WTC11 (cell line): ENCODE data around the gene MFGE8. TPM values are rescaled to one million over a fixed set of nuclear protein-coding genes. Genes with fewer than 3 reads are reported as not detected.
A peak's percentile ranks its signal among the peaks of the same experiment; 100 is the strongest.

Experiments
- ATAC-seq: fragments of 200-7000 bp; cut with Tn5 transposase; 2 replicates; pipeline ENCODE4 v1.10.0; 2021; ENCODE audit warnings: mild to moderate bottlenecking, moderate library complexity
- CTCF ChIA-PET: fragments of 300-600 bp; sonication (Branson Sonifier 250); formaldehyde crosslinking; loops from one replicate; lab custom pipeline; 2021; ENCODE audit warnings: antibody characterized with exemption; lab: Charles Lee
- POLR2A ChIA-PET: fragments of 350-600 bp; sonication (Branson Sonifier 250); formaldehyde crosslinking; loops from one replicate; lab custom pipeline; 2021; ENCODE audit warnings: antibody characterized with exemption; lab: Charles Lee
- DNase-seq: peaks from one replicate; pipeline ENCODE4 v3.0.0; 2021; ENCODE audit warnings: low spot score
- H3K27ac Mint-ChIP-seq: 2 replicates; pipeline ENCODE4 v1.8.0; 2021; ENCODE audit warnings: mixed read lengths
- H3K27me3 Mint-ChIP-seq: 2 replicates; pipeline ENCODE4 v1.8.0; 2021; ENCODE audit warnings: low read depth, mild to moderate bottlenecking, moderate library complexity, mixed read lengths
- H3K36me3 Mint-ChIP-seq: 2 replicates; pipeline ENCODE4 v1.8.0; 2021; ENCODE audit warnings: mixed read lengths
- H3K4me1 Mint-ChIP-seq: 2 replicates; pipeline ENCODE4 v1.8.0; 2022; ENCODE audit warnings: mixed read lengths
- H3K4me3 Mint-ChIP-seq: 2 replicates; pipeline ENCODE4 v1.8.0; 2021; ENCODE audit warnings: mild to moderate bottlenecking, moderate library complexity, mixed read lengths
- H3K9me3 Mint-ChIP-seq: 2 replicates; pipeline ENCODE4 v1.8.0; 2021; ENCODE audit warnings: mixed read lengths
- ATF1 ChIP-seq: sonication (generic); formaldehyde crosslinking; IDR thresholded peaks from 2 replicates; pipeline ENCODE4 v1.8.1; 2023; ENCODE audit warnings: mild to moderate bottlenecking, moderate library complexity, missing genetic modification reagents
- ATF2 ChIP-seq: sonication (generic); formaldehyde crosslinking; IDR thresholded peaks from 2 replicates; pipeline ENCODE4 v1.8.1; 2022; ENCODE audit warnings: low read depth, missing genetic modification reagents, borderline replicate concordance
- ATF6 ChIP-seq: sonication (generic); formaldehyde crosslinking; IDR thresholded peaks from 2 replicates; pipeline ENCODE4 v1.8.1; 2023; ENCODE audit warnings: mild to moderate bottlenecking, missing genetic modification reagents
- CBFB ChIP-seq: sonication (generic); formaldehyde crosslinking; IDR thresholded peaks from 2 replicates; pipeline ENCODE4 v1.8.1; 2022; ENCODE audit warnings: mild to moderate bottlenecking, low read depth, missing genetic modification reagents
- ERG ChIP-seq: fragments of 250-450 bp; sonication (Bioruptor Pico); IDR thresholded peaks from 2 replicates; pipeline ENCODE4 v1.8.0; 2021; ENCODE audit warnings: mild to moderate bottlenecking
- HMGA2 ChIP-seq: fragments of 250-450 bp; sonication (Bioruptor Pico); IDR thresholded peaks from 2 replicates; pipeline ENCODE4 v1.4.0; 2021; ENCODE audit warnings: mild to moderate bottlenecking, moderate library complexity
- IRF1 ChIP-seq: sonication (generic); formaldehyde crosslinking; IDR thresholded peaks from 2 replicates; pipeline ENCODE4 v1.8.0; 2023; ENCODE audit warnings: missing genetic modification reagents
- MYBL2 ChIP-seq: sonication (generic); formaldehyde crosslinking; IDR thresholded peaks from 2 replicates; pipeline ENCODE4 v1.8.1; 2023; ENCODE audit warnings: mild to moderate bottlenecking, moderate library complexity, missing genetic modification reagents
- NR3C1 ChIP-seq: sonication (generic); formaldehyde crosslinking; conservative IDR thresholded peaks from 2 replicates; pipeline ENCODE4 v1.8.1; 2023; ENCODE audit warnings: low read depth, mild to moderate bottlenecking, missing genetic modification reagents
- PREB ChIP-seq: sonication (generic); formaldehyde crosslinking; IDR thresholded peaks from 2 replicates; pipeline ENCODE4 v1.8.1; 2022; ENCODE audit warnings: mild to moderate bottlenecking, missing genetic modification reagents, moderate library complexity, borderline replicate concordance
- RELA ChIP-seq: sonication (generic); formaldehyde crosslinking; IDR thresholded peaks from 2 replicates; pipeline ENCODE4 v1.8.1; 2022; ENCODE audit warnings: missing genetic modification reagents, mild to moderate bottlenecking, borderline replicate concordance
- SOX15 ChIP-seq: fragments of 250-450 bp; sonication (Bioruptor Pico); IDR thresholded peaks from 2 replicates; pipeline ENCODE4 v1.9.0; 2021; ENCODE audit warnings: mild to moderate bottlenecking
- TP53 ChIP-seq: sonication (generic); formaldehyde crosslinking; IDR thresholded peaks from 2 replicates; pipeline ENCODE4 v1.8.1; 2023; ENCODE audit warnings: mild to moderate bottlenecking, missing genetic modification reagents
- ZMAT4 ChIP-seq: fragments of 250-450 bp; sonication (Bioruptor Pico); IDR thresholded peaks from 2 replicates; pipeline ENCODE4 v1.9.0; 2021; ENCODE audit warnings: mild to moderate bottlenecking
- total RNA-seq: library from RNA; stranded (reverse); gene quantifications from 3 replicates; pipeline ENCODE4 v1.2.3, GENCODE V29; 2021

MFGE8 gene
- total RNA-seq, 1 experiment from 2014 or later = 719 TPM

- TF ChIP-seq ZMAT4 (CRISPR knock-in tag) (no peak), ATF6 (no peak), PREB (no peak), TP53 (CRISPR knock-in tag) (no peak), RELA (CRISPR knock-in tag) (no peak)
These were observed 37.5 kb upstream of the MFGE8 start (continued) for GRCh38 chr15:88950600-88951160.

GRCh38 chr15:88949734-88950400 is 36.7 kb upstream of the MFGE8 start:
- ChIA-PET POLR2A (no interaction called here), CTCF (interaction anchor here (1.7 kb wide), 1 partner anchor 45 kb away, joined by 5 read pairs; no protein-coding TSS in a partner anchor)
- TF ChIP-seq ATF1 (CRISPR knock-in tag) (no peak), CBFB (no peak), MYBL2 (CRISPR knock-in tag) (no peak), NR3C1 (CRISPR knock-in tag) (no peak), IRF1 (CRISPR knock-in tag) (no peak), ZMAT4 (CRISPR knock-in tag) (no peak), ATF2 (CRISPR knock-in tag) (no peak), HMGA2 (no peak), SOX15 (CRISPR knock-in tag) (no peak)
- peaks cover 41% of the 10 kb centered on the region for H3K4me1 Mint-ChIP-seq
- peaks cover 11% of the 10 kb centered on the region for H3K9me3 Mint-ChIP-seq
- ATAC-seq (no peak), DNase-seq (no peak)
- H3K27ac Mint-ChIP-seq = no peak overlapping the region
- peaks cover 9% of the 10 kb centered on the region for H3K36me3 Mint-ChIP-seq
- no peak overlapping the region for H3K4me3 Mint-ChIP-seq
- peaks cover 4% of the 10 kb centered on the region; the same call in 1 of the 2 replicates for H3K27me3 Mint-ChIP-seq

- H3K4me3 Mint-ChIP-seq = no peak overlapping the region
- H3K9me3 Mint-ChIP-seq = peaks cover 27% of the 10 kb centered on the region
- H3K4me1 Mint-ChIP-seq = peaks cover 49% of the 10 kb centered on the region
- H3K27ac Mint-ChIP-seq = peak overlapping the region; percentile 42; the same call in 1 of the 2 replicates
- ATAC-seq = no peak
- DNase-seq = no peak
- ChIA-PET POLR2A (interaction anchor here (1.0 kb wide), 1 partner anchor 59 kb away, joined by 3 read pairs; no protein-coding TSS in a partner anchor), CTCF (interaction anchor here (0.6 to 1.4 kb wide), 5 partner anchors 23 to 62 kb away, joined by 3 to 6 read pairs (median 4); no protein-coding TSS in a partner anchor)
- no peak for TF ChIP-seq ERG (CRISPR knock-in tag)
- TF ChIP-seq CBFB = no peak
- peaks cover 27% of the 10 kb centered on the region for H3K36me3 Mint-ChIP-seq
- peaks cover 5% of the 10 kb centered on the region for H3K27me3 Mint-ChIP-seq
These were observed 27.0 kb upstream of the MFGE8 start for GRCh38 chr15:88940110-88940675.
